Measurements from ENCODE around the gene CLIC1.

DNA sequence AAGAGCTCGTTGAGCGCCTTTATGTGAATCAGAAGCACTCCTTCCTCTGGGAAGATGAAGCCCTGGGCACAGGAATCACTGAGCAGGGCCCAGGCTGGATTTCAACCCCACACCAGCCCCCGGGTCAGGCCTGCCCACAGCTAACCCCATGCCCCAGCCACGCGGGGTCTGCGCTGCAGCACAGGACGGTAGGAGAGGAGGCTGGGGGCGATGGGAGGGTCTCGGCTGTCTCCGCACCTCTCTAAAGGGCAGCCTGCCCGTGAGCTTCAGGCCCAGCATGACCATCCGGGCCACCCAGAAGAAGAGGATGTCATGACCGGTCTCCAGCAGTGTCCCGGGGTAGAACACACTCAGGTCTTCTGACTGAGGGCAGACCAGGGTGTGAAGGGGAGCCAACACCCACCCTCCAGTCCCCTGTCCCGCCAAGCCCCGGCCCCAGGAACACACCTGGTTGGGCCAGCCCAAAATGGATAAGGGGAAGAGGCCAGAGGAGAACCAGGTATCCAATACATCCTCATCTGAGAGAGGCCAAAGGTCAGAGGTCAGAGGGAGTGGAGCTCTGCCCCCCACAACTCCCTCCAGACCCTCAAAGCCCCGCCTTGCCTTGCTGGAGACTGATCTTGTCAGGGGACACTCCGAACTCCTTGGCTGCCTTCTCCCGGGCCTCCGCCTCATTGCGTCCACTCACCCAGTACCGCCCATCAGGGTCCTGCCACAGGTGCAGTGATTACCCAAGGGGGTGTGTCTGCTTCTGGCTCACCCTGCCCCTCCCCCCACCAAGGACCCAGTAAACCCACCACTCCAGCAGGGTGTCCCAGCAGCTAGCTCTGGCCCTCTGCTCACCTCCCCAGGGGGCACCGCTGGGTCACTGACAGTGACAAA, 45.2 kb upstream of the CLIC1 start:
- TF ChIP-seq, protein P1, sequence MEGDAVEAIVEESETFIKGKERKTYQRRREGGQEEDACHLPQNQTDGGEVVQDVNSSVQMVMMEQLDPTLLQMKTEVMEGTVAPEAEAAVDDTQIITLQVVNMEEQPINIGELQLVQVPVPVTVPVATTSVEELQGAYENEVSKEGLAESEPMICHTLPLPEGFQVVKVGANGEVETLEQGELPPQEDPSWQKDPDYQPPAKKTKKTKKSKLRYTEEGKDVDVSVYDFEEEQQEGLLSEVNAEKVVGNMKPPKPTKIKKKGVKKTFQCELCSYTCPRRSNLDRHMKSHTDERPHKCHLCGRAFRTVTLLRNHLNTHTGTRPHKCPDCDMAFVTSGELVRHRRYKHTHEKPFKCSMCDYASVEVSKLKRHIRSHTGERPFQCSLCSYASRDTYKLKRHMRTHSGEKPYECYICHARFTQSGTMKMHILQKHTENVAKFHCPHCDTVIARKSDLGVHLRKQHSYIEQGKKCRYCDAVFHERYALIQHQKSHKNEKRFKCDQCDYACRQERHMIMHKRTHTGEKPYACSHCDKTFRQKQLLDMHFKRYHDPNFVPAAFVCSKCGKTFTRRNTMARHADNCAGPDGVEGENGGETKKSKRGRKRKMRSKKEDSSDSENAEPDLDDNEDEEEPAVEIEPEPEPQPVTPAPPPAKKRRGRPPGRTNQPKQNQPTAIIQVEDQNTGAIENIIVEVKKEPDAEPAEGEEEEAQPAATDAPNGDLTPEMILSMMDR (optimal IDR thresholded peaks at IDR 0.05 in 1 of 3, IDR thresholded peaks at IDR 0.05 in 1 of 3, conservative IDR thresholded peaks at IDR 0.05 in 1 of 3; ENCODE audit: extremely low read depth in 1 of 3, insufficient read depth in 2 of 3, low read length in 3 of 3): no peak
- TF ChIP-seq EZH2 (IDR thresholded peaks at IDR 0.05; ENCODE audit: low read length): no peak

Measured in keratinocyte (primary cell).